Measurements from ENCODE around the gene GGN. TPM values are rescaled to one million over a fixed set of nuclear protein-coding genes. Genes with fewer than 3 reads are reported as not detected.

The GGN gene
- total and polyA plus RNA-seq, 9 of the 15 experiments (the other 6 are each of a cell fraction or from before 2014, with no cell fraction given) = 0.15 to 0.33 TPM; not detected in 7

- TF ChIP-seq CHAMP1 (IDR thresholded peaks at IDR 0.05) (no peak), OTX1 (CRISPR knock-in tag; IDR thresholded peaks at IDR 0.05) (no peak), ZBED1 (IDR thresholded peaks at IDR 0.05) (0 out of 2 replicates have a peak, but pooled peaks have one; percentile 29), PHF20 (IDR thresholded peaks at IDR 0.05; ENCODE audit: partially characterized antibody) (no peak), ILF3 (IDR thresholded peaks at IDR 0.05; ENCODE audit: borderline replicate concordance) (no peak), THAP12 (CRISPR knock-in tag; IDR thresholded peaks at IDR 0.05) (no peak), BDP1 (IDR thresholded peaks at IDR 0.05; ENCODE audit: insufficient read depth, insufficient read length) (no peak), TARDBP (IDR thresholded peaks at IDR 0.05) (no peak), E4F1 (CRISPR knock-in tag; IDR thresholded peaks at IDR 0.05; ENCODE audit: borderline replicate concordance) (no peak), YY1 (IDR thresholded peaks at IDR 0.05; ENCODE audit: borderline replicate concordance in 1 of 3, control insufficient read depth in 1 of 3, extremely low read depth in 1 of 3, insufficient read depth in 3 of 3, insufficient read length in 1 of 3, insufficient replicate concordance in 2 of 3, low read depth in 1 of 3, low read length in 2 of 3) (peak in 1 of 3 experiments; percentile 33), CEBPG (CRISPR knock-in tag; IDR thresholded peaks at IDR 0.05) (no peak), CEBPG (tag; conservative IDR thresholded peaks at IDR 0.05 in 1 of 2, IDR thresholded peaks at IDR 0.05 in 1 of 2) (no peak), LARP7 (IDR thresholded peaks at IDR 0.05) (no peak), SFPQ (IDR thresholded peaks at IDR 0.05; ENCODE audit: low read depth, low read length) (no peak), NEUROD1 (IDR thresholded peaks at IDR 0.05; ENCODE audit: borderline replicate concordance, low read depth, low read length, partially characterized antibody) (peak; percentile 44), BRCA1 (IDR thresholded peaks at IDR 0.05) (no peak), BRCA1 (CRISPR knock-in tag; IDR thresholded peaks at IDR 0.05) (no peak), ZNF780A (CRISPR knock-in tag; IDR thresholded peaks at IDR 0.05) (0 out of 2 replicates have a peak, but pooled peaks have one; percentile 28)
Measured at GRCh38 chr19:38417544-38418506, 30.0 kb upstream of the GGN start (continued).

Measured in K562 (cell line).